Tibial nerve (tissue), 4 donors: ENCODE data around the gene SYT1. TPM values are rescaled to one million over a fixed set of nuclear protein-coding genes. Genes with fewer than 3 reads are reported as not detected.

Experiments used
- DNase-seq, 2 donors: peaks; one replicate each; pipeline ENCODE4 v3.0.0-alpha.2; 2019; ENCODE audit warnings: low spot score in 2 of 2
- H3K27ac ChIP-seq, 4 donors: fragments of 200-600 bp; sonication (generic) in 3 of 4; one replicate each; pipeline ENCODE4 v1.5.1; 2017 to 2019; ENCODE audit warnings: mild to moderate bottlenecking in 1 of 4
- H3K27me3 ChIP-seq, 2 donors: fragments of 200-600 bp; sonication (generic) in 1 of 2; one replicate each; pipeline versions ENCODE4 v1.5.1 to v1.6.0; 2017 to 2019
- H3K36me3 ChIP-seq, 3 donors: fragments of 200-600 bp; sonication (generic); one replicate each; pipeline ENCODE4 v1.5.1; 2018 to 2019
- H3K4me1 ChIP-seq, 4 donors: fragments of 200-600 bp; sonication (generic) in 3 of 4; one replicate each; pipeline ENCODE4 v1.5.1; 2017 to 2019
- H3K4me3 ChIP-seq, 4 donors: fragments of 200-600 bp; sonication (generic) in 3 of 4; one replicate each; pipeline ENCODE4 v1.5.1; 2017 to 2019; ENCODE audit warnings: mild to moderate bottlenecking in 1 of 4, moderate library complexity in 1 of 4
- H3K9me3 ChIP-seq, 4 donors: fragments of 200-600 bp; sonication (generic) in 3 of 4; one replicate each; pipeline ENCODE4 v1.5.1; 2017 to 2019
- EP300 ChIP-seq, 2 donors: sonication (generic); formaldehyde crosslinking; IDR thresholded peaks; one replicate each; pipeline ENCODE4 v1.6.1; 2017; ENCODE audit warnings: antibody characterized with exemption in 2 of 2, mild to moderate bottlenecking in 1 of 2
- POLR2A ChIP-seq, 2 donors: fragments of 450-650 bp; IDR thresholded peaks; one replicate each; pipeline ENCODE4 v1.6.1; 2017; ENCODE audit warnings: antibody characterized with exemption in 2 of 2, mild to moderate bottlenecking in 2 of 2, moderate library complexity in 2 of 2
- WGBS, 2 donors: methylation state at CpG; one replicate each; pipeline ENCODE4 v1.1.5; 2018; 5-methylcytosine and 5-hydroxymethylcytosine counted together
- total RNA-seq, 4 donors: library from RNA; depleted of rRNA; stranded (reverse); fragments of >200 nt; gene quantifications; one replicate each; pipeline ENCODE4 v1.1.0, GENCODE V29; 2016
- TF ChIP-seq, protein P1 (sequence below), 5 experiments: fragments of 200-600 bp in 3 of 5; fragments of 450-650 bp in 2 of 5; sonication (generic) in 3 of 5; IDR thresholded peaks; one replicate each; pipeline ENCODE4 v1.5.1; 2016 to 2019; ENCODE audit warnings: antibody characterized with exemption in 5 of 5, mild to moderate bottlenecking in 3 of 5, moderate library complexity in 2 of 5

Gene SYT1
- total RNA-seq, 4 donors from 2014 or later: 1.8 to 10.3 (median 4.7) TPM

DNA sequence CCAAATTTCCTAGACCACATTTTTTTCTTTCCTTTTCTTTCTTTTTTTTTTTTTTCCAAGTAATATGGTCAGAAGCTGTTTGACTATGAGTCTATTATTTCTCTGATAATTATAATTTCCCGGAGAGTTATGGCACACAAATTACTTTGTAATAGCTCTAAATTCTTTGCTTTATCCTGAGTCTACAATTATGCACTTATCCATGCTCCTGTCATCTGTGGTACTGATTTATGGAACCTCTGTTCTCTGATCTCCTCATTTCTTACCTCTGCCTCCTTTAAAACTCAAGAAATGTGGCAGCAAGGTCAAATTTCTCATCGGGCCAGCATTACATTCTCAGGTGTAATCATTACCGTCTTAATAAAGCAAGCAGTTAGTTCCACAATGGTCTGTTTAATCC is 544.1 kb downstream of the SYT1 start:
- WGBS, 2 donors: 63 to 68% methylated on average over 3 of the region's 3 CpGs
- TF ChIP-seq EP300 (IDR thresholded peaks at IDR 0.05) (no peak), POLR2A (IDR thresholded peaks at IDR 0.05) (no peak)
- Histone ChIP-seq H3K36me3 (no peaks in the 10 kb centered on the region), H3K9me3 (no peaks in the 10 kb centered on the region), H3K27me3 (no peaks in the 10 kb centered on the region), H3K4me3 (no peak overlapping the region), H3K4me1 (peaks cover 0 to 20% (median 0%) of the 10 kb centered on the region in 4 donors), H3K27ac (peak overlapping the region in 1 of 4 donors; percentile 40)
- no peak for DNase-seq

DNA sequence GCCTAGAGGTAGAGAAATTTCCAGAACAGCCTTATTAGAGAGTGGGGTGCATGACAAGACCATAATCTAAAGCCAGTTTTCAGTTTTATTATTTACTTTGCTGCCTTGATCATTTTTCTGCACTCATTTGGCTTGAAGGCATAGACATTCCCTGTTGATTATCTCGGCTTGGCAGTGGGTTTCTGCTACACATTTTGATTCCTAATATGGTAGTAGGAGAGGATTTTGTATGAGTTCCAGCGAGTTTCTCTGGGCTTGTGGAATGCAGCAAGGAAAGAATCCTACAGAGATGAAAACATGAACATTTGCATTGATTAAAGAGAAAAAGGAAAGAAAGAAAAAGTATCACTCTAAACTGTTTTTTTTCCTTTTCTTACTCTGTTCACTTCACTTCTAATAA is 545.0 kb downstream of the SYT1 start:
- peak overlapping the region in 2 of 4 donors; percentile 44 to 47 for H3K27ac ChIP-seq
- H3K9me3 ChIP-seq: no peaks in the 10 kb centered on the region
- no peak overlapping the region for H3K4me3 ChIP-seq
- TF ChIP-seq, protein P1, sequence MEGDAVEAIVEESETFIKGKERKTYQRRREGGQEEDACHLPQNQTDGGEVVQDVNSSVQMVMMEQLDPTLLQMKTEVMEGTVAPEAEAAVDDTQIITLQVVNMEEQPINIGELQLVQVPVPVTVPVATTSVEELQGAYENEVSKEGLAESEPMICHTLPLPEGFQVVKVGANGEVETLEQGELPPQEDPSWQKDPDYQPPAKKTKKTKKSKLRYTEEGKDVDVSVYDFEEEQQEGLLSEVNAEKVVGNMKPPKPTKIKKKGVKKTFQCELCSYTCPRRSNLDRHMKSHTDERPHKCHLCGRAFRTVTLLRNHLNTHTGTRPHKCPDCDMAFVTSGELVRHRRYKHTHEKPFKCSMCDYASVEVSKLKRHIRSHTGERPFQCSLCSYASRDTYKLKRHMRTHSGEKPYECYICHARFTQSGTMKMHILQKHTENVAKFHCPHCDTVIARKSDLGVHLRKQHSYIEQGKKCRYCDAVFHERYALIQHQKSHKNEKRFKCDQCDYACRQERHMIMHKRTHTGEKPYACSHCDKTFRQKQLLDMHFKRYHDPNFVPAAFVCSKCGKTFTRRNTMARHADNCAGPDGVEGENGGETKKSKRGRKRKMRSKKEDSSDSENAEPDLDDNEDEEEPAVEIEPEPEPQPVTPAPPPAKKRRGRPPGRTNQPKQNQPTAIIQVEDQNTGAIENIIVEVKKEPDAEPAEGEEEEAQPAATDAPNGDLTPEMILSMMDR (IDR thresholded peaks at IDR 0.05): no peak
- TF ChIP-seq POLR2A (IDR thresholded peaks at IDR 0.05) (no peak), EP300 (IDR thresholded peaks at IDR 0.05) (no peak)
- 15 to 24% methylated on average over 2 of the region's 2 CpGs for WGBS, 2 donors
- H3K4me1 ChIP-seq: peaks cover 0 to 20% (median 0%) of the 10 kb centered on the region in 4 donors
- no peak for DNase-seq
- H3K36me3 ChIP-seq: no peaks in the 10 kb centered on the region
- H3K27me3 ChIP-seq: no peaks in the 10 kb centered on the region

DNA sequence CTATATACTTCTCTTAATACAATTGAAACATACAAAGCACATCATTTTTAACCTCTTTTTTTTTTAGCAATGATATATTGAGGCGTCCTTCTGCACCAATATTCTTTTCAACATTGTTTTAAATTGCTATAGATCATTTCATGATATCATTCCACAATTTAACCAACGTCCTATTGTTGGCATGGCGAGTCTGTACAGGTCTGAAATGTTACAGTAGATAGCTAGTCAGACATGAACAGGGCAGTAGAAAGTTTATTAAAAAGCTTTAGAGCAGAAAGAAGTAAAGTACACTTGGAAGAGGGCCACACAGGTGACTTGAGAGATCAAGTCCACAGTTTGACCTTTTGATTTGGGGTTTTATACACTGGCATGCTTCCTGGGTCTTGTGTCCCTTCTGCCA is 547.2 kb downstream of the SYT1 start:
- H3K36me3 ChIP-seq: no peaks in the 10 kb centered on the region
- H3K27me3 ChIP-seq: no peaks in the 10 kb centered on the region
- no peak overlapping the region for H3K27ac ChIP-seq
- TF ChIP-seq EP300 (IDR thresholded peaks at IDR 0.05) (no peak), POLR2A (IDR thresholded peaks at IDR 0.05) (no peak)
- TF ChIP-seq, protein P1 (IDR thresholded peaks at IDR 0.05): no peak
- WGBS, 2 donors: 85 to 93% methylated on average over 3 of the region's 3 CpGs
- no peak overlapping the region for H3K4me3 ChIP-seq
- no peaks in the 10 kb centered on the region for H3K9me3 ChIP-seq
- no peak for DNase-seq
- peaks cover 0 to 20% (median 0%) of the 10 kb centered on the region in 4 donors for H3K4me1 ChIP-seq

DNA sequence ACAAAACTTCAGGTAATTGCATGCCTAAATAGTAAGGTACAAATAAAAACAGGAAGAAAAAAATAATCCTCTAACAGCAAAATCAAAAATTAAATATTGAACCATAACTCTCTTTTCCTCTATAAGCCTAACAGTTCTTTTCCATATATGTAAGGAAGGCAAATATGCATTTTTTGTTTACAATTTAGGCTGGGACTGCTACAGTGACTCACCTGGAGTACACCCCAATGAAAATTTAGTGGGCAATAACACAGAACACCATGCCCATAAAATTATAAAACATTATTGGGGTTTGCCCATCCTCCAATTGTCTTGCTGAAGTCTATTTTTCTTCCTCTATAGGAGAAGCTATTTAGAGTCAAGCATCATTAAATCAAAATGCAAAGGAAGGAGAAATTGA is 549.2 kb downstream of the SYT1 start:
- Histone ChIP-seq H3K4me3 (no peak overlapping the region), H3K4me1 (peaks cover 0 to 13% (median 0%) of the 10 kb centered on the region in 4 donors), H3K27ac (no peak overlapping the region), H3K27me3 (no peaks in the 10 kb centered on the region), H3K36me3 (no peaks in the 10 kb centered on the region), H3K9me3 (no peaks in the 10 kb centered on the region)
- TF ChIP-seq, protein P1 (IDR thresholded peaks at IDR 0.05): no peak
- DNase-seq: no peak

DNA sequence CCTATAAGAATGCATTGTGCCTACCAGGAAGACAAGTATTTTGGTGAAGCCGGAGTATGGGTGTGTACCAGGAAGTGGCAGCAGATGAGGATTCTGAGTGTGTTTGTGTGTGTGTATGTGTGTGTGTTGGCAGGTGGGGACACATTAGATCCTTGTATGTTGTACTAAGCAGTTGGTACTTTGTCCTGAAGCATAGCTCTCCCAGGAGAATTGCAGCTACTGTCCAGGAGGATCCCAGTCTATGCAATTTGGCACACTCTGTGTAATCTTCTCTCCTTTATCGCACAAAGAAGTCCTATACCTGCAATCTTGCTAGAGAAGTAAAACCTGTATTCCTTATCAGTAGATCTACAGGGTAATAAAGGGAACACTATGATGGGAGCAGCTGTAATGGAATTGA is 549.7 kb downstream of the SYT1 start:
- Histone ChIP-seq H3K36me3 (no peaks in the 10 kb centered on the region), H3K9me3 (no peaks in the 10 kb centered on the region), H3K4me3 (no peak overlapping the region), H3K27ac (no peak overlapping the region), H3K27me3 (no peaks in the 10 kb centered on the region), H3K4me1 (peaks cover 0 to 8% (median 0%) of the 10 kb centered on the region in 4 donors)
- TF ChIP-seq POLR2A (IDR thresholded peaks at IDR 0.05): no peak
- TF ChIP-seq, protein P1 (IDR thresholded peaks at IDR 0.05): no peak
- no peak for TF ChIP-seq EP300 (IDR thresholded peaks at IDR 0.05)
- DNase-seq: no peak
- 82 to 88% methylated on average over 2 of the region's 2 CpGs for WGBS, 2 donors

DNA sequence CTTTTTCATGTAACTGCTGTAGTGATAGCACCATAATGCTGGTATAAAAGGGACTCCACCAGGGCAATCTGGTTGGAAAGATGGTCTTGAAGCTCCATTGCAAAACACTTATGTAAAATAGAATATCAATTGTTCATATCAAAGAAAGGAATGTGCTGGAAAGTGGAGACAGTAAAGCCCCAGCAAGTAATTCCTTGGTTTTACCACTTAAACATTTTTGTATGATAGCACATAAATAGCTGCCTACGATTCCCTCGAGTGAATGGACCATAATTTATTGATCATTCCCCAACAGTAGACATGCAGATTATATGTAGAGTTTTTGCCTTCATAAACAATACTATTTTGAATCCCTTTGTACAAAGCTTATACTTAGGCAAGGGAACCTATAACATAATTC is 550.7 kb downstream of the SYT1 start:
- Histone ChIP-seq H3K27ac (no peak overlapping the region), H3K4me1 (peaks cover 0 to 7% (median 0%) of the 10 kb centered on the region in 4 donors)
- no peak for TF ChIP-seq POLR2A (IDR thresholded peaks at IDR 0.05)
- TF ChIP-seq, protein P1 (IDR thresholded peaks at IDR 0.05): no peak
- TF ChIP-seq EP300 (IDR thresholded peaks at IDR 0.05): no peak

More for the DNA sequence above, 550.7 kb downstream of the SYT1 start:
- H3K27me3 ChIP-seq: no peaks in the 10 kb centered on the region
- no peaks in the 10 kb centered on the region for H3K9me3 ChIP-seq
- H3K4me3 ChIP-seq: no peak overlapping the region
- H3K36me3 ChIP-seq: no peaks in the 10 kb centered on the region
- 70 to 81% methylated on average over 2 of the region's 2 CpGs for whole genome bisulfite sequencing, 2 donors
- DNase-seq: no peak
